H1 (cell line): Measurements from ENCODE around the gene HAND1.

Source experiments
- CTCF ChIP-seq, 3 experiments: IDR thresholded peaks; 1 replicate in 2 of 3; 2 replicates in 1 of 3; pipeline versions ENCODE4 v1.5.1 to v1.6.1; 2011; ENCODE audit warnings: low read length in 3 of 3, mild to moderate bottlenecking in 3 of 3, inconsistent platforms in 2 of 3, low read depth in 1 of 3, moderate library complexity in 1 of 3; ENCODE audit not compliant: insufficient read depth in 1 of 3; ENCODE audit errors: control extremely low read depth in 1 of 3
- EP300 ChIP-seq, 2 experiments: IDR thresholded peaks; 1 replicate in 1 of 2; 2 replicates in 1 of 2; pipeline ENCODE4 v1.6.1; 2011 to 2012; ENCODE audit warnings: low read depth in 2 of 2, low read length in 2 of 2, mild to moderate bottlenecking in 2 of 2, borderline replicate concordance in 1 of 2, inconsistent platforms in 1 of 2, moderate library complexity in 1 of 2
- FOSL1 ChIP-seq: IDR thresholded peaks from 2 replicates; pipeline ENCODE4 v1.6.1; 2011; ENCODE audit warnings: mild to moderate bottlenecking, low read depth, low read length, moderate library complexity; ENCODE audit not compliant: insufficient read depth
- JUN ChIP-seq: IDR thresholded peaks from 2 replicates; pipeline ENCODE4 v1.6.1; 2011; ENCODE audit warnings: low read depth, mild to moderate bottlenecking, improper control_type of control experiment, low read length
- KDM5A ChIP-seq: fragments of 200-600 bp; IDR thresholded peaks from 2 replicates; pipeline ENCODE4 v1.7.1; 2012; ENCODE audit warnings: mild to moderate bottlenecking, low read length, inconsistent platforms, mixed read lengths
- POLR2A ChIP-seq, 2 experiments: IDR thresholded peaks; 1 replicate in 1 of 2; 2 replicates in 1 of 2; pipeline ENCODE4 v1.6.1; 2011; ENCODE audit warnings: low read depth in 2 of 2, low read length in 2 of 2, mild to moderate bottlenecking in 2 of 2; ENCODE audit errors: control extremely low read depth in 1 of 2
- POLR2AphosphoS5 ChIP-seq: IDR thresholded peaks from 2 replicates; pipeline ENCODE4 v1.6.1; 2011; ENCODE audit warnings: low read depth, low read length
- RAD21 ChIP-seq, 2 experiments: IDR thresholded peaks in 1 of 2; conservative IDR thresholded peaks in 1 of 2; 2 replicates each; pipeline ENCODE4 v1.6.1; 2011; ENCODE audit warnings: low read depth in 2 of 2, low read length in 2 of 2, improper control_type of control experiment in 1 of 2, inconsistent platforms in 1 of 2, mild to moderate bottlenecking in 1 of 2, moderate library complexity in 1 of 2
- SIN3A ChIP-seq, 2 experiments: IDR thresholded peaks in 1 of 2; conservative IDR thresholded peaks in 1 of 2; 2 replicates each; pipeline ENCODE4 v1.6.1; 2011 to 2012; ENCODE audit warnings: low read length in 2 of 2, improper control_type of control experiment in 1 of 2, low read depth in 1 of 2, mild to moderate bottlenecking in 1 of 2
- TAF1 ChIP-seq: IDR thresholded peaks from 2 replicates; pipeline ENCODE4 v1.6.1; 2011; ENCODE audit warnings: mild to moderate bottlenecking, low read depth, low read length
- ZNF274 ChIP-seq: IDR thresholded peaks from 2 replicates; pipeline ENCODE4 v1.7.0; 2012; ENCODE audit warnings: low read length, borderline replicate concordance; ENCODE audit errors: extremely low read depth
- TF ChIP-seq, protein P1 (sequence below): fragments of 300-600 bp; sonication (generic); IDR thresholded peaks from 2 replicates; pipeline ENCODE4 v1.7.1; 2012; ENCODE audit warnings: low read length, moderate library complexity, mild to moderate bottlenecking, inconsistent platforms; ENCODE audit not compliant: insufficient replicate concordance

DNA sequence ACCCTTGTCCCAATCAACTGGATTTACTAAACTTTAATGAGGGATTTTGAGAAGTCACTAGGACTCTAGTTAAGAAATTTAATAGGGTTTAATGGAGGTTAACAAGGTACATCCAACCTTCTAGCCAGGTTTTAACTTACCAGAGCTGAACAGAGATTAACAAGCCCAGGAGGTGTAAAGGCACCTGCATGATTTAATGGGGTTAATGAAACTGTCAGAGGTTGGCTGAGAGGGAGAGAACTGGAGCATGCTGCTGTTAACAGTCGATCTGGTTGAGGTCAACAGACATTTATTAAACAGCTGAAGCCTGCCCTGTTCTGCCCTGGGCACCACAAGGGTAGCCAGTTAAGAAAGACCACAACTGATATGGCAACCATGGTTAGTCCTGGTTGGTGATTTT lies 13.6 kb downstream of the HAND1 start:
- TF ChIP-seq RAD21 (IDR thresholded peaks at IDR 0.05 in 1 of 2, conservative IDR thresholded peaks at IDR 0.05 in 1 of 2; ENCODE audit: low read depth in 2 of 2, low read length in 2 of 2): no peak
- no peak for TF ChIP-seq CTCF (IDR thresholded peaks at IDR 0.05; ENCODE audit: control extremely low read depth in 1 of 3, insufficient read depth in 1 of 3, low read depth in 1 of 3, low read length in 3 of 3)
- no peak for TF ChIP-seq KDM5A
- TF ChIP-seq POLR2A (IDR thresholded peaks at IDR 0.05; ENCODE audit: control extremely low read depth in 1 of 2, low read depth in 2 of 2, low read length in 2 of 2): no peak
- no peak for TF ChIP-seq EP300 (IDR thresholded peaks at IDR 0.05; ENCODE audit: borderline replicate concordance in 1 of 2, low read depth in 2 of 2, low read length in 2 of 2)
- TF ChIP-seq JUN: no peak
- no peak for TF ChIP-seq FOSL1
- no peak for TF ChIP-seq POLR2AphosphoS5
- TF ChIP-seq TAF1: no peak
- TF ChIP-seq ZNF274: no peak
- TF ChIP-seq SIN3A (conservative IDR thresholded peaks at IDR 0.05 in 1 of 2, IDR thresholded peaks at IDR 0.05 in 1 of 2; ENCODE audit: low read depth in 1 of 2, low read length in 2 of 2): no peak
- TF ChIP-seq, protein P1, sequence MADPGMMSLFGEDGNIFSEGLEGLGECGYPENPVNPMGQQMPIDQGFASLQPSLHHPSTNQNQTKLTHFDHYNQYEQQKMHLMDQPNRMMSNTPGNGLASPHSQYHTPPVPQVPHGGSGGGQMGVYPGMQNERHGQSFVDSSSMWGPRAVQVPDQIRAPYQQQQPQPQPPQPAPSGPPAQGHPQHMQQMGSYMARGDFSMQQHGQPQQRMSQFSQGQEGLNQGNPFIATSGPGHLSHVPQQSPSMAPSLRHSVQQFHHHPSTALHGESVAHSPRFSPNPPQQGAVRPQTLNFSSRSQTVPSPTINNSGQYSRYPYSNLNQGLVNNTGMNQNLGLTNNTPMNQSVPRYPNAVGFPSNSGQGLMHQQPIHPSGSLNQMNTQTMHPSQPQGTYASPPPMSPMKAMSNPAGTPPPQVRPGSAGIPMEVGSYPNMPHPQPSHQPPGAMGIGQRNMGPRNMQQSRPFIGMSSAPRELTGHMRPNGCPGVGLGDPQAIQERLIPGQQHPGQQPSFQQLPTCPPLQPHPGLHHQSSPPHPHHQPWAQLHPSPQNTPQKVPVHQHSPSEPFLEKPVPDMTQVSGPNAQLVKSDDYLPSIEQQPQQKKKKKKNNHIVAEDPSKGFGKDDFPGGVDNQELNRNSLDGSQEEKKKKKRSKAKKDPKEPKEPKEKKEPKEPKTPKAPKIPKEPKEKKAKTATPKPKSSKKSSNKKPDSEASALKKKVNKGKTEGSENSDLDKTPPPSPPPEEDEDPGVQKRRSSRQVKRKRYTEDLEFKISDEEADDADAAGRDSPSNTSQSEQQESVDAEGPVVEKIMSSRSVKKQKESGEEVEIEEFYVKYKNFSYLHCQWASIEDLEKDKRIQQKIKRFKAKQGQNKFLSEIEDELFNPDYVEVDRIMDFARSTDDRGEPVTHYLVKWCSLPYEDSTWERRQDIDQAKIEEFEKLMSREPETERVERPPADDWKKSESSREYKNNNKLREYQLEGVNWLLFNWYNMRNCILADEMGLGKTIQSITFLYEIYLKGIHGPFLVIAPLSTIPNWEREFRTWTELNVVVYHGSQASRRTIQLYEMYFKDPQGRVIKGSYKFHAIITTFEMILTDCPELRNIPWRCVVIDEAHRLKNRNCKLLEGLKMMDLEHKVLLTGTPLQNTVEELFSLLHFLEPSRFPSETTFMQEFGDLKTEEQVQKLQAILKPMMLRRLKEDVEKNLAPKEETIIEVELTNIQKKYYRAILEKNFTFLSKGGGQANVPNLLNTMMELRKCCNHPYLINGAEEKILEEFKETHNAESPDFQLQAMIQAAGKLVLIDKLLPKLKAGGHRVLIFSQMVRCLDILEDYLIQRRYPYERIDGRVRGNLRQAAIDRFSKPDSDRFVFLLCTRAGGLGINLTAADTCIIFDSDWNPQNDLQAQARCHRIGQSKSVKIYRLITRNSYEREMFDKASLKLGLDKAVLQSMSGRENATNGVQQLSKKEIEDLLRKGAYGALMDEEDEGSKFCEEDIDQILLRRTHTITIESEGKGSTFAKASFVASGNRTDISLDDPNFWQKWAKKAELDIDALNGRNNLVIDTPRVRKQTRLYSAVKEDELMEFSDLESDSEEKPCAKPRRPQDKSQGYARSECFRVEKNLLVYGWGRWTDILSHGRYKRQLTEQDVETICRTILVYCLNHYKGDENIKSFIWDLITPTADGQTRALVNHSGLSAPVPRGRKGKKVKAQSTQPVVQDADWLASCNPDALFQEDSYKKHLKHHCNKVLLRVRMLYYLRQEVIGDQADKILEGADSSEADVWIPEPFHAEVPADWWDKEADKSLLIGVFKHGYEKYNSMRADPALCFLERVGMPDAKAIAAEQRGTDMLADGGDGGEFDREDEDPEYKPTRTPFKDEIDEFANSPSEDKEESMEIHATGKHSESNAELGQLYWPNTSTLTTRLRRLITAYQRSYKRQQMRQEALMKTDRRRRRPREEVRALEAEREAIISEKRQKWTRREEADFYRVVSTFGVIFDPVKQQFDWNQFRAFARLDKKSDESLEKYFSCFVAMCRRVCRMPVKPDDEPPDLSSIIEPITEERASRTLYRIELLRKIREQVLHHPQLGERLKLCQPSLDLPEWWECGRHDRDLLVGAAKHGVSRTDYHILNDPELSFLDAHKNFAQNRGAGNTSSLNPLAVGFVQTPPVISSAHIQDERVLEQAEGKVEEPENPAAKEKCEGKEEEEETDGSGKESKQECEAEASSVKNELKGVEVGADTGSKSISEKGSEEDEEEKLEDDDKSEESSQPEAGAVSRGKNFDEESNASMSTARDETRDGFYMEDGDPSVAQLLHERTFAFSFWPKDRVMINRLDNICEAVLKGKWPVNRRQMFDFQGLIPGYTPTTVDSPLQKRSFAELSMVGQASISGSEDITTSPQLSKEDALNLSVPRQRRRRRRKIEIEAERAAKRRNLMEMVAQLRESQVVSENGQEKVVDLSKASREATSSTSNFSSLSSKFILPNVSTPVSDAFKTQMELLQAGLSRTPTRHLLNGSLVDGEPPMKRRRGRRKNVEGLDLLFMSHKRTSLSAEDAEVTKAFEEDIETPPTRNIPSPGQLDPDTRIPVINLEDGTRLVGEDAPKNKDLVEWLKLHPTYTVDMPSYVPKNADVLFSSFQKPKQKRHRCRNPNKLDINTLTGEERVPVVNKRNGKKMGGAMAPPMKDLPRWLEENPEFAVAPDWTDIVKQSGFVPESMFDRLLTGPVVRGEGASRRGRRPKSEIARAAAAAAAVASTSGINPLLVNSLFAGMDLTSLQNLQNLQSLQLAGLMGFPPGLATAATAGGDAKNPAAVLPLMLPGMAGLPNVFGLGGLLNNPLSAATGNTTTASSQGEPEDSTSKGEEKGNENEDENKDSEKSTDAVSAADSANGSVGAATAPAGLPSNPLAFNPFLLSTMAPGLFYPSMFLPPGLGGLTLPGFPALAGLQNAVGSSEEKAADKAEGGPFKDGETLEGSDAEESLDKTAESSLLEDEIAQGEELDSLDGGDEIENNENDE: no peak
